GM21367 (cell line): ENCODE data around the gene WFDC1.

Experiments
- ATAC-seq: cut with Tn5 transposase; IDR thresholded peaks from one replicate; pipeline ENCODE4 v1.9.1; 2021; ENCODE audit not compliant: unreplicated experiment

The WFDC1 gene

GRCh38 chr16:84349862-84350684, 55.4 kb downstream of the WFDC1 start:
- no peak for ATAC-seq

GRCh38 chr16:84350685-84351400, 56.2 kb downstream of the WFDC1 start:
- ATAC-seq = no peak

- no peak for ATAC-seq
These were observed 57.0 kb downstream of the WFDC1 start for GRCh38 chr16:84351630-84352029.

DNA sequence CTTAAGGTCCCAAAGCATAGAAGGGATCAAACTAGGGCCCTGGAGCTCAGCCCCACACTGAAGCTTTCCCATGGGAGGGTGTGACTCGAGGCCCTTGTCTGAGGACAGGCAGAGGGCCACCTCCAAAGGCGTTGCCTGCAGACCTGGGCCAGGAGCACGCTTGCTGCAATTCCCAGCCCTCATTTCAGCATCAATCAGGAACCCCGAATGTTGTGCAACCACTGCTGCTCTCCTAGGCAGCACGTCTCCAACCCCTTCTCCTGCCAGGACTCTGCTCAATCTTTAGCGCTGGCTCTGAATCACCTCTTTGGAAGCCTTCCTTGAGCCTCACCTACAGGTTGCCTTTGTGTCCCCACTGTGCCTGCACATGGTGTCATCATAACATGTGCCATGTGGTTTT, 59.6 kb downstream of the WFDC1 start:
- ATAC-seq = no peak

GRCh38 chr16:84355149-84355548, 60.5 kb downstream of the WFDC1 start:
- ATAC-seq = no peak

- ATAC-seq = no peak
These were observed 61.5 kb downstream of the WFDC1 start for GRCh38 chr16:84356176-84356575.

- ATAC-seq = no peak
These were observed 62.0 kb downstream of the WFDC1 start for GRCh38 chr16:84356591-84357116.

DNA sequence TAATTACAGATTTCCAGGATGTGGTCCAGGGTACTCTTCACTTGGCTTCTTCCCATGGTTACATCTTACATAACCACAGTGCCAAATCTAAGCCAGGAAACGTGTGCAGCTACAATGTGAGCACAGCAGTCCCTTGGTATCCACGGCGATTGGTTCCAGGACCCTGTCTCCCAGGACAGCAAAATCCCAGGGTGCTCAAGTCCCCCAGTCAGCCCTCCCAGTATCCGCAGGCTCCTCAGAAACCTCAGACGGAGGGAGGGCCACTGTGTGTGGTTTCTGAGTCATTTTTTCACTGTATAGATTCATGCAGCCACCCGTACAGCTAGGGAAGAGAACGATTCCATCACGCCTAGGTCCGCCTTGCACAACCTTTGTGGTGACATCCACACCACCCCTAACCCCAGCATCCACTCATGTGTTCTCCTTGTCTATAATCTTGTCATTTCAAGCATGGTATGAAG, 62.5 kb downstream of the WFDC1 start:
- ATAC-seq = no peak

DNA sequence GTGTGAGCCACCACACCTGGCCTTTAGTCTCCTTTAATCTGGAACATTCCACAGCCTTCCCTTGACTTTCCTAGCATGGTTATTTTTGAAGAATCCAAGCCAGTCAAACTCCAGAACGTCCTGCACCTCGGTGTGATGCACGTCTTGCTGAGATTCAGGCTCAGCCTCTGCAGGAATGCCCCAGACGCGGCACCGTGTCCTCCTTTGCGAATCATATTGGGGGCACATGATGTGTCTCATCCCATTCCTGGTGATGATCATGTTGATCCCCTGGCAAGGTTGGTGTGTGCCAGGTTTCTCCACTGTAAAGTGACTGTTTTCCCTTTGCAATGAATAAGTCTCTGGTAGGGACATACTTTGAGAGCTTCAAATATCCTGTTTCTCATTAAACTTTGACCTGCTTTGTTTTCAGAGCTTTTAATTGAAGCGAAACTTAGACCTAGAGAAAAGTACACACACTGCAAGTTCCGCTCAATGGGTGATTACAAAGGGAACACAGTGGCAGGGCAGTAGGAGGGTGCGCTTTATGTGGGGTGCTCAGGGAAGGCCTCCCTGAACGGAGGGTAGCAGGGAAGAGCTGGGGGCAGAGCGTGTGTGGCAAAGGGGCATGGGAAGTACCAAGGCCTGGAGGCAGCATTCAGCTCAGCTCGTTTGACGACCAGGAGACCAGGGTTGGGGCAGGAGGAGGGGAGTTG, 64.1 kb downstream of the WFDC1 start:
- ATAC-seq = no peak

DNA sequence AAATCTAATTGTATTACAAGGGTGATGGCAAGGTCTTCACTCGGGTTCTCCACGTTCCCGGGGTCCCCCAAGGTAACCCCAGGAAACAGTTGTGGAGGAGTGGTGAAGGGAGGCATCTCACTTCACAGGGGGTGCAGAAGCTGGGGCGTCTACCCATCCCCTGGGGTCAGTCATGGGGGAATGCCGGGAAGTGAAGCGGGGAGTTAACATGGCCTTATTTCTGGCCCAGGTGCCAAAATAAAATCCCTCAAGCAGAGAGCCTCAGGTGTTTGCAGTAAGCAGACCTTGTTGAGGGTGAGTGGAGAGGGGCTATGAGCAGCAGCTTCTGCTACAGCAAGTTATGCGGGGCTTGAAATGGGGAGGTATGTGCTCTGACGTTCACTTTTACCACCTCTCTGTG, 64.6 kb downstream of the WFDC1 start:
- ATAC-seq = no peak

DNA sequence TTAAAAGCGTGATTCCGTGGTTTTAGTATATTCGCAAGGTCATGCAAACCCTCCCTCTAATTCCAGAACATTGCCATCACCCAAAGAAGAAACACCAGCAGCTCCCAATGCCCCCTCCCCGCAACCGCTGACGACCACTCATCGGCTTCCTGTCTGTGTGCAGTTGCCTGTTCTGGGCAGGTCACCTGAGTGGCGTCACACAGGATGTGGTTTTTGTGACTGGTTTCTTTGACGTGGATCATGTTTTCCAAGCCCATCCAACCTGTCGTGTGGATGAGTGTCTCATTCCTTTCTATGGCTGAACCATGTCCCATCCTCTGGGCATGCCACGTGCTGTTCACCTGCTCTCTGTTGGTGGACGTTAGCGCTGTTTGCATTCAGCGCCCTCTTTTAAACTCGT, 65.5 kb downstream of the WFDC1 start:
- no peak for ATAC-seq

- ATAC-seq = no peak
These were observed 66.1 kb downstream of the WFDC1 start for GRCh38 chr16:84360748-84361147.

GRCh38 chr16:84361546-84361945, 66.9 kb downstream of the WFDC1 start:
- ATAC-seq = no peak

DNA sequence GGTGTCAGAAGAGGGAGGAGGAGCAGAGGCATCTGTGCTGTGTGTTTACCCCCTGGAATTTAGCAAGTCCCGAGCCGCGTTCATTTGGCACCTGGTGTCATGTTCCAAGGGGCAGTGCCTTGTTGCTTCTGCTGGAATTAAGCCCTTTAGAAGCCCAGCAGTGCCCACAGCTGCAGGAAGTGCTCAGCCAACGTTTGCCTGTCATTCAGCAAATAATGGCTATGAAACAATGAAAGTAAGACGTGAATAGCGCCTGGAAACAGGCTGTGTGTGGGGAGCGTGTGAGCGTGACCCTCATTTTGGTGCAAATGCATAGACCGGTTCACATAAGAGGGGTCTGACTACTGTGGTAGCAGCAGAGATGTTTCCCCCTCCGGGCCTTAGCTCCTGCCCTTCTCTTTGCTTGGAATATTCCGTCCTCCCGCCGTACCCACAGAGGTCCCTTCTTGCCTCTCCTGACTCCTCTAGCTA, 67.8 kb downstream of the WFDC1 start:
- ATAC-seq = no peak

DNA sequence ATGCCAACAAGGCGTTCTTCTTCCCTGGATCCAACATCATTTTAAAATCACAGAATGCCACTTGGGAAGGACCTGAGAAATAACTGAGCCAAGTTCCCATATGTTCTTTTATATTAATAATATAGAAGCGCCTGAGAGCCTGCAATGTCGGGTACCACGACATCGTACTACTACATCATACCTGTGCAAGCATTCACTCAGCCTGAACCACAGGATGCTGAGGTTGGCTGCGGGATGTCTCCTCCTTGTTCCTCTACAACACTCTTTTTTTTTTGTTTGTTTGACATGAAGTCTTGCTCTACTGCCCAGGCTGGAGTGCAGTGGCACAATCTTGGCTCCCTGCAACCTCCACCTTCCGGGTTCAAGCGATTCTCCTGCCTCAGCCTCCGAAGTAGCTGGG, 71.5 kb downstream of the WFDC1 start:
- no peak for ATAC-seq

DNA sequence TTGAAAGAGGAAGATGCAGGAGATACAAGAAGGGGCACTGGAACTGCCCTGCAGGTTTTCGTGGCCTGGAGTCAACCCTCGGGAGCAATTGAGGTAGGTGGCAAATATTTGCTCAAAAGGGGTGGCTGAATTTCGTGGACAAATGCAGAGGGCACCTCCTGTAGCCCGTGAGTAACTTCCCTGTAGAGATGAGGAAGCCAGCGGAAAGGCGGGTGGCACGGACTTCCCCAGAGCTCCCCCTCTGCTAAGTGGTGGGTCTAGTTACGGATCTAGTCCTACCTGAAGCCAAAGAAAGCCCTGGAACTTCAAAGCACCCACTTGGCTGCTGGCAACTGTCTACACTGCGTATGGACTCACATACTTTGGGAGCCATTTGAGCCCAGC, 72.6 kb downstream of the WFDC1 start:
- no peak for ATAC-seq

DNA sequence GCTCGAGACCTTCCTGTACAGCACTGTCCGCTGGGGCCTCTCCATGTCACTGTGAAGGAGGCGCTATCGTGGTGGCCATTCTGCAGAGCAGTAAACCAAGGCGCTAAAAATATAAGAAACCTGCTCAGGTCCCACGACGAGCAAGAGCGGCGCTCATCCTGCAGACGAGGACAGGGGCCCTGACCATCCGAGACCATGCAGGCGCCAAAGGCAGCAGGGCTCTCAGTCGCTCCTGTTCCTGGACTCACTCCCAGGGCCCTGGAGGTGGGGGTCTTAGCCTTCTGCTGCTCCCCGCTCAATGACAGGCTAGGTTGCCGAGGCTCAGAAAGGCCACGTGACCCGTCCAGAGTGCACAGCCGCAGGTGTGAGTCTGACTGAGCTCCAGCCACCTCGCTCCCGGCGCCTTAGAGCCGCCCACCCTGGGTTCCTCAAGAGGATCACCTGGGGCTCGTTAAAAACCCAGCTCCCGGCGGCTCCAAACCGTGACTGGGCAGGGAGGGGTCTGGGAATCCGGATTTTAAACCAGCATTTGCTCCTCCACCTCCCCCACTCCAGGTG, 73.2 kb downstream of the WFDC1 start:
- no peak for ATAC-seq

DNA sequence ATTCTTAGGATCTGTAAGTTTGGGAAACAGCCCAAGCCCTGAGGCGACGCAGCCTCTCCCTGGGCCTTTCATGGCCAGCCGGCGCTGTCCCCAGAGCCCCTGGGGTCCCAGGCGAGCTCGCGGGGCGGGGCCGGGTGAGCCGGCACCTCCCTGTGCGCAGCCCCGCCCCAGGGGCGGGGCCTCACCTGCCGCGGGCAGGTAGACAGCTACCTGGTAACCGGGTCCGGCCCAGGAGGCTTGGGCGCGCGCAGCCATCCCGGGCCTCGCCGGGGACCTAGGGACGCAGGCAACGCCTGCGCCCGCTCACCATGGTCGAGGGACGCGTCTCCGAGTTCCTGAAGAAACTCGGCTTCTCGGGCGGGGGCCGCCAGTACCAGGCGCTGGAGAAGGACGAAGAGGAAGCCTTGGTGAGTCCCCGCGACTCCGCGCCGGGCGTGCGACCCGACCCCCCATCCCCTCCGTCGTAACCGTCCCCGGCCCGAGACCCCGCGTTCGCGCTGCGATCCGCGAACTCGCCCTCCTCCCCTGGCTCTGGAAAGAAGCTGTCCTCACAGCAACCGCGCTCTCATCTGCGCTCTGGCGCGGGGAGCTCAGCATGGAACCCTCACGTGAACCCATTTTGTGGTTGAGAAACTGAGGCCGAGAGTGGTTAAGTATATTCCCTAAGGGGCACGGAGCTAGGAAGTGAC, 73.8 kb downstream of the WFDC1 start, which contains the start of gene ATP2C2:
Gene ATP2C2 (plus strand): TSS at position 231 of the 689 bp plus-strand sequence. CDS start 78 bp downstream, at position 309.
- no peak for ATAC-seq

- no peak for ATAC-seq
These were observed 74.4 kb downstream of the WFDC1 start for GRCh38 chr16:84369105-84369504.

DNA sequence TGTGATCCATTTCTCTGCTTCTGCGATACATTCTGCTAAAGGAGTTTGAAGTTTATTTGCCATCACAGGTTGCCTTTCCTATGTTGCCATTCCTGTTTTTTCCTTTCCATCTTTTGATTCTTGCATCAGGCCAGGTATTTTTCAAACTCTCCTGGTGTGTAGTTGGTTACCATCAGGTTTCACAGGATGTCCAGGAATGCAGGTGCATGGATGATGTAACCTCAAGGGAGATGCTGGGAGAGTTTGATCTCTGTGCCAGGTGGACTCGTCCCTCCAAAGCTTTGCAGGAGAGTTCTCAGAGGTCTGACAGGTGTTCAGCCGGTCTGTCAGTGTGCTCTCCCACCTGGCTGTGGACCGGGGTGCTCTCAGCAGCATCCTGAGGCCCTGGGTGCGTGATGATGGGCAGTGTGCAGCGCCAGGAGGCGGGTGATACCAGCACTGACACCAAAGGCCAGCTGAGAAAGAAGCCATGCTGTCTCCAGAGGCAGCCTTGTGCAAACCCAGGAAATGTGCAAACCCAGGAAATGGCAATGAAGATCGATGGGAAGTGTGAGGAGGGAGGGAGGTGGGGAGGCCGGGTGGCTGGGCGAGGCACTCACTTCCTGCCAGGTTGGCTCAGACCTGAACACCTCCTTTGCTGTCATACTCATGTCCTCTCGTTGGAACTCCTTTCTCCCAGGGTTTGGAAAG, 75.4 kb downstream of the WFDC1 start:
- no peak for ATAC-seq
